Endothelial cell of umbilical vein (primary cell): ENCODE measurements around the gene SSTR5. TPM values are rescaled to one million over a fixed set of nuclear protein-coding genes. Genes with fewer than 3 reads are reported as not detected.

Experiments
- BruUV-seq: library from RNA; stranded (reverse); fragments of 400-500 nt; replicated peaks from 2 replicates; lab custom pipeline; 2021; lab: Mats Ljungman, UMichigan
- CTCF ChIA-PET: fragments of 300-600, 350-600 bp; sonication (Branson Sonifier 250); formaldehyde crosslinking; loops from one replicate; lab custom pipeline; 2021; ENCODE audit warnings: antibody characterized with exemption, inconsistent platforms; lab: Charles Lee
- POLR2A ChIA-PET: fragments of 300-600, 350-600 bp; sonication (Branson Sonifier 250); formaldehyde crosslinking; loops from one replicate; lab custom pipeline; 2021; ENCODE audit warnings: antibody characterized with exemption, inconsistent platforms; lab: Charles Lee
- DNase-seq: peaks from one replicate; pipeline ENCODE4 v3.0.0-alpha.2; 2011; ENCODE audit warnings: low read depth, low spot score
- FAIRE-seq: peaks from 2 replicates; lab custom pipeline; 2011; peaks lifted over from hg19 to GRCh38; lab: Jason Lieb, UNC
- H2AFZ ChIP-seq: 2 replicates; pipeline ENCODE4 v1.6.0; 2012; ENCODE audit warnings: low read depth, low read length, control low read depth, inconsistent platforms
- H3K27ac ChIP-seq: 2 replicates; pipeline ENCODE4 v1.5.1; 2011; ENCODE audit warnings: low read depth, mild to moderate bottlenecking, control low read depth, low read length, moderate library complexity; ENCODE audit not compliant: insufficient read depth
- H3K27me3 ChIP-seq, 2 experiments: 2 replicates each; pipeline versions ENCODE4 v1.6.0 to v1.6.1; 2011; ENCODE audit warnings: low read length in 2 of 2, mixed read lengths in 1 of 2; ENCODE audit not compliant: control insufficient read depth in 2 of 2, insufficient read depth in 2 of 2
- H3K36me3 ChIP-seq, 2 experiments: 2 replicates in 1 of 2; 3 replicates in 1 of 2; pipeline ENCODE4 v1.5.1; 2011; ENCODE audit warnings: low read length in 2 of 2, mild to moderate bottlenecking in 1 of 2, moderate library complexity in 1 of 2; ENCODE audit not compliant: control insufficient read depth in 2 of 2, insufficient read depth in 2 of 2; ENCODE audit errors: extremely low read depth in 1 of 2
- H3K4me1 ChIP-seq: 3 replicates; pipeline ENCODE4 v1.5.1; 2011; ENCODE audit warnings: mild to moderate bottlenecking, low read length; ENCODE audit not compliant: control insufficient read depth, insufficient read depth; ENCODE audit errors: extremely low read depth
- H3K4me2 ChIP-seq: 2 replicates; pipeline ENCODE4 v1.6.1; 2011; ENCODE audit warnings: low read length, control low read depth, mixed read lengths; ENCODE audit not compliant: insufficient read depth
- H3K4me3 ChIP-seq, 3 experiments: fragments of 200-600 bp in 1 of 3; sonication (generic), shearing (Covaris generic) in 1 of 3; replicated peaks in 1 of 3; 2 replicates each; pipeline ENCODE4 v1.5.1; 2011 to 2016; ENCODE audit warnings: control low read depth in 3 of 3, low read length in 3 of 3, mild to moderate bottlenecking in 2 of 3, inconsistent platforms in 1 of 3, low read depth in 1 of 3, moderate library complexity in 1 of 3; ENCODE audit not compliant: insufficient read depth in 1 of 3
- H3K79me2 ChIP-seq: 2 replicates; pipeline ENCODE4 v1.6.0; 2012; ENCODE audit warnings: low read length, inconsistent platforms; ENCODE audit not compliant: control insufficient read depth, insufficient read depth
- H3K9ac ChIP-seq: replicated peaks from 2 replicates; pipeline ENCODE3; 2011; ENCODE audit warnings: low read length, control low read depth; ENCODE audit not compliant: insufficient read depth; ENCODE audit errors: extremely low read depth
- H3K9me1 ChIP-seq: replicated peaks from 3 replicates; pipeline ENCODE4 v1.6.0; 2011; ENCODE audit warnings: mild to moderate bottlenecking, low read length; ENCODE audit not compliant: control insufficient read depth, insufficient read depth; ENCODE audit errors: extremely low read depth
- H3K9me3 ChIP-seq: replicated peaks from 2 replicates; pipeline ENCODE4 v1.5.1; 2012; ENCODE audit warnings: low read length, inconsistent platforms; ENCODE audit not compliant: control insufficient read depth, insufficient read depth
- H4K20me1 ChIP-seq: replicated peaks from 2 replicates; pipeline ENCODE3; 2011; ENCODE audit warnings: mild to moderate bottlenecking, low read length; ENCODE audit not compliant: control insufficient read depth, insufficient read depth; ENCODE audit errors: extremely low read depth
- CTCF ChIP-seq, 2 donors: IDR thresholded peaks; 1 replicate in 1 of 2; 2 replicates in 1 of 2; pipeline ENCODE4 v1.5.1; 2011; ENCODE audit warnings: low read length in 2 of 2, mild to moderate bottlenecking in 2 of 2, moderate library complexity in 2 of 2, control low read depth in 1 of 2, inconsistent platforms in 1 of 2, low read depth in 1 of 2; ENCODE audit not compliant: insufficient read depth in 1 of 2; ENCODE audit errors: extremely low read depth in 1 of 2
- EZH2 ChIP-seq: IDR thresholded peaks from 2 replicates; pipeline ENCODE4 v1.6.1; 2012; ENCODE audit warnings: borderline replicate concordance, low read depth, mild to moderate bottlenecking, moderate library complexity, low read length, inconsistent platforms; ENCODE audit not compliant: severe bottlenecking
- FOS ChIP-seq: IDR thresholded peaks from 2 replicates; pipeline ENCODE4 v1.6.1; 2011; ENCODE audit warnings: mild to moderate bottlenecking, low read length, moderate library complexity, borderline replicate concordance; ENCODE audit not compliant: insufficient read depth
- GATA2 ChIP-seq: IDR thresholded peaks from 2 replicates; pipeline ENCODE4 v1.7.0; 2011; ENCODE audit warnings: low read depth, mild to moderate bottlenecking, moderate library complexity, mixed read lengths, low read length; ENCODE audit not compliant: insufficient read length, insufficient read depth
- JUN ChIP-seq: IDR thresholded peaks from 2 replicates; pipeline ENCODE4 v1.6.1; 2011; ENCODE audit warnings: borderline replicate concordance, low read depth; ENCODE audit not compliant: insufficient read length, insufficient read depth
- MYC ChIP-seq: IDR thresholded peaks from one replicate; pipeline ENCODE4 v1.6.1; 2011; ENCODE audit warnings: mild to moderate bottlenecking, low read depth, low read length
- POLR2A ChIP-seq: IDR thresholded peaks from 2 replicates; pipeline ENCODE4 v1.6.1; 2012; ENCODE audit warnings: low read depth, mild to moderate bottlenecking, control low read depth, low read length
- POLR2AphosphoS5 ChIP-seq: IDR thresholded peaks from 2 replicates; pipeline ENCODE4 v1.6.1; 2012; ENCODE audit warnings: low read depth, mild to moderate bottlenecking, control low read depth, low read length, moderate library complexity; ENCODE audit not compliant: insufficient read depth
- dilution Hi-C: fragments of 300-500 bp; cut with MboI; formaldehyde crosslinking; loops from one replicate; pipeline ENCODE4 v1.15.0; 2019; ENCODE audit warnings: low sequenced_read_pairs; ENCODE audit not compliant: extremely low pct_ligation_motif_present
- intact Hi-C: fragments of 100-400 bp; cut with micrococcal nuclease; formaldehyde crosslinking; loops from one replicate; pipeline ENCODE4 v1.10.0; 2022
- polyA plus RNA-seq, 4 experiments: library from polyadenylated mRNA; depleted of rRNA in 3 of 4; stranded (reverse) in 3 of 4; unstranded in 1 of 4; fragments of >200 nt; gene quantifications; 2 replicates each; pipeline versions ENCODE4 v1.2.1 to v1.2.3, GENCODE V29; 2011 to 2012; ENCODE audit warnings: missing spikeins in 1 of 4
- total RNA-seq: library from RNA; stranded (reverse); gene quantifications from 2 replicates; pipeline ENCODE4 v1.2.3, GENCODE V29; 2021
- TF ChIP-seq, protein P1 (sequence below): IDR thresholded peaks from 2 replicates; pipeline ENCODE4 v1.6.1; 2011; ENCODE audit not compliant: insufficient read depth, insufficient read length

Gene SSTR5
- total and polyA plus RNA-seq, 2 donors (not counting 3 experiments of a cell fraction or from before 2014, with no cell fraction given) = 0.24 to 0.52 TPM

DNA sequence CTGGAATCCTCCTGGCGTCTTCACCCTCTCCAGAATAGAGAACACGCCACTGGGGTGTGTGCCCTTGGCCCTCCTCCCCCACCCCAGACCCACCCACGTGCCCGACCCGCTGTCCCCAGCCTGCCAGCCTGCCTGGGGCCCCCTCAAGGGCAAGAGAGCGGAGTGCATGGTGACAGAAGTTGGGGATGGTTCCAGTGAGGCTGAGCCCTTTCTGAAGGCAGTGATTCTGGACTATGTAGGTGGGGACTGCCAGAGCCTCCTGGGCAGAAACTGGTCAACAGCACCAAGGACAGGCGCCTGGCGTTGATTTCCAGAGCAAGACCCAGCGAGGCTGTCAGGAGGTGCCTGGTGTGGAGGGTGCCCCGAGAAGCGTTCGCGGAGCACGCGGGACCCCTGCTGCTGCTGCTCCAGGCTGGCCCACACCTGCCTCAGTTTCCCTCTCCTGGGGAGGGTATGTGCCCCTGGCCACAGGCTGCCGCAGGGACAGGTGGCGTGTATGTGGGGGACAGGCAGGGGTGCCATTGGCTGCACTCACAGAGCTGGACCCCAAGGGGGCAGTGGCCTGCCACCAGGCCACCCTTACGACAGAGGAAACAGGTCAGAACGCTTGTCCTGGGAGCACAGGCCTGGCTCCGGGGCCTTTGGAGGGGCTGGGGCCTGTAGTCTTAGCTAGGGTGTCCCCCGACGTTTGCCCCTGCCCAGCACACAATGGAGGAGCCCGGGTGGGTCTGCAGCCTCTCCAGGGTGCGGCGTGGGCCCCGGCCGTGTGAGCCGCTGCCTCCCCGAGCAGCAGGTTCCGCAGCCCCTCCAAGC lies 1.2 kb downstream of the SSTR5 start:
- dilution Hi-C loops = no loop called here

More for the DNA sequence above, 1.2 kb downstream of the SSTR5 start:
- no peak for FAIRE-seq
- no peak for DNase-seq
- Histone ChIP-seq H3K4me2 (no peak overlapping the region), H3K9me1 (no peaks in the 10 kb centered on the region), H3K27ac (no peak overlapping the region), H3K36me3 (no peaks in the 10 kb centered on the region), H2AFZ (no peak overlapping the region), H3K4me3 (no peak overlapping the region), H3K9me3 (no peaks in the 10 kb centered on the region), H3K79me2 (no peaks in the 10 kb centered on the region), H3K4me1 (peaks cover 8% of the 10 kb centered on the region), H3K9ac (no peak overlapping the region), H4K20me1 (no peaks in the 10 kb centered on the region), H3K27me3 (peaks cover 10 to 16% of the 10 kb centered on the region in 2 experiments)
- no TSS peak for BruUV-seq
- ChIA-PET CTCF (interaction anchor here (0.6 to 2.8 kb wide), 3 partner anchors 9 to 27 kb away, joined by 3 to 11 read pairs (median 4); no protein-coding TSS in a partner anchor), POLR2A (interaction anchor here (0.5 kb wide), 1 partner anchor 57 kb away, joined by 3 read pairs; no protein-coding TSS in a partner anchor)
- TF ChIP-seq, protein P1, sequence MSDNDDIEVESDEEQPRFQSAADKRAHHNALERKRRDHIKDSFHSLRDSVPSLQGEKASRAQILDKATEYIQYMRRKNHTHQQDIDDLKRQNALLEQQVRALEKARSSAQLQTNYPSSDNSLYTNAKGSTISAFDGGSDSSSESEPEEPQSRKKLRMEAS = no peak
- TF ChIP-seq EZH2 (peak; percentile 41), GATA2 (no peak), POLR2AphosphoS5 (no peak), POLR2A (no peak), MYC (no peak), CTCF (IDR thresholded peaks at IDR 0.05; ENCODE audit: extremely low read depth in 1 of 2, insufficient read depth in 1 of 2, low read depth in 1 of 2, low read length in 2 of 2) (peak; percentile 13 to 42), JUN (no peak), FOS (no peak)
- intact Hi-C loops = no loop called here
